Breast epithelium (tissue), 4 donors: ENCODE data around the gene PRRC2C. TPM values are rescaled to one million over a fixed set of nuclear protein-coding genes. Genes with fewer than 3 reads are reported as not detected.
"Not testable (repeated sequence)": the region's sequence is repeated elsewhere in the genome, so short reads cannot be mapped to it uniquely, and the experiment has no call there.

ENCODE experiments used
- DNase-seq, 2 donors: peaks; one replicate each; pipeline ENCODE4 v3.0.0-alpha.2; 2019; ENCODE audit warnings: low spot score in 2 of 2
- H3K27ac ChIP-seq, 2 donors: fragments of 200-600 bp; sonication (generic) in 1 of 2; one replicate each; pipeline ENCODE4 v1.5.1; 2016 to 2019; ENCODE audit warnings: mild to moderate bottlenecking in 1 of 2
- H3K27me3 ChIP-seq, 2 donors: fragments of 200-600 bp; sonication (generic) in 1 of 2; one replicate each; pipeline versions ENCODE4 v1.5.1 to v1.6.0; 2017 to 2019; ENCODE audit warnings: control low read depth in 1 of 2, mild to moderate bottlenecking in 1 of 2
- H3K36me3 ChIP-seq: fragments of 200-600 bp; one replicate; pipeline ENCODE4 v1.5.1; 2019
- H3K4me1 ChIP-seq, 2 donors: fragments of 200-600 bp; sonication (generic); one replicate each; pipeline ENCODE4 v1.5.1; 2016 to 2019; ENCODE audit warnings: control low read depth in 1 of 2
- H3K4me3 ChIP-seq, 3 donors: fragments of 200-600 bp; sonication (generic); 1 replicate in 2 of 3; 2 replicates in 1 of 3; pipeline ENCODE4 v1.5.1; 2016 to 2019; ENCODE audit warnings: mild to moderate bottlenecking in 3 of 3, moderate library complexity in 2 of 3
- H3K9me3 ChIP-seq, 2 donors: fragments of 200-600 bp; sonication (generic) in 1 of 2; one replicate each; pipeline ENCODE4 v1.5.1; 2016 to 2019; ENCODE audit warnings: control low read depth in 1 of 2
- CTCF ChIP-seq, 3 donors: fragments of 450-650 bp; IDR thresholded peaks; one replicate each; pipeline ENCODE4 v1.5.1; 2016 to 2017; ENCODE audit warnings: antibody characterized with exemption in 3 of 3, mild to moderate bottlenecking in 3 of 3, moderate library complexity in 3 of 3
- POLR2A ChIP-seq: fragments of 450-650 bp; IDR thresholded peaks from one replicate; pipeline ENCODE4 v1.6.1; 2016; ENCODE audit warnings: antibody characterized with exemption, mild to moderate bottlenecking, moderate library complexity
- POLR2AphosphoS5 ChIP-seq, 3 donors: sonication (generic); formaldehyde crosslinking; IDR thresholded peaks; one replicate each; pipeline ENCODE4 v1.6.1; 2017; ENCODE audit warnings: antibody characterized with exemption in 3 of 3
- intact Hi-C: fragments of 100-400 bp; cut with DNase I; formaldehyde crosslinking; loops from one replicate; pipeline ENCODE4 v1.15.1; 2023; ENCODE audit warnings: low total_unique reads
- total RNA-seq, 3 donors: library from RNA; depleted of rRNA; stranded (reverse); fragments of >200 nt; gene quantifications; one replicate each; pipeline ENCODE4 v1.1.0, GENCODE V29; 2016

PRRC2C gene
- total RNA-seq = 100 to 1,000 TPM in 1 of 3 donors, 10 to 100 TPM in 2; 91.1 to 126 (median 96.0) TPM

GRCh38 chr1:171485375-171486047 is at the start of gene PRRC2C:
PRRC2C (plus strand) TSS chr1:171485530; CDS start chr1:171512089, 26,559 bp downstream.
- TF ChIP-seq POLR2AphosphoS5 (IDR thresholded peaks at IDR 0.05) = peak; percentile 88 to 98 (median 94)
- peak in 2 of 3 donors; percentile 9 to 39 for TF ChIP-seq CTCF (IDR thresholded peaks at IDR 0.05)
- peak; percentile 76 for TF ChIP-seq POLR2A
- intact Hi-C loops = no loop called here
- Histone ChIP-seq H3K27me3 (no peaks in the 10 kb centered on the region), H3K9me3 (no peaks in the 10 kb centered on the region), H3K4me1 (peaks cover 0 to 4% of the 10 kb centered on the region in 2 donors), H3K36me3 (no peaks in the 10 kb centered on the region), H3K4me3 (peak within 1 kb of the TSS; percentile 71 to 97 (median 96)), H3K27ac (peak within 1 kb of the TSS; percentile 99 to 100)
- DNase-seq = peak; percentile 96 to 98

GRCh38 chr1:171438441-171438840 is 46.9 kb upstream of the PRRC2C start:
- Histone ChIP-seq H3K9me3 (no peaks in the 10 kb centered on the region), H3K27ac (no peak overlapping the region), H3K4me1 (peaks cover 0 to 3% of the 10 kb centered on the region in 2 donors), H3K36me3 (no peaks in the 10 kb centered on the region), H3K27me3 (no peaks in the 10 kb centered on the region), H3K4me3 (no peak overlapping the region)
- DNase-seq = no peak
- intact Hi-C loops = no loop called here
- TF ChIP-seq CTCF (IDR thresholded peaks at IDR 0.05) (no peak), POLR2A (no peak), POLR2AphosphoS5 (IDR thresholded peaks at IDR 0.05) (no peak)

GRCh38 chr1:171440201-171440600 is 45.1 kb upstream of the PRRC2C start:
- H3K9me3 ChIP-seq, H3K27me3 ChIP-seq, H3K4me3 ChIP-seq, intact Hi-C loops, H3K36me3 ChIP-seq, H3K4me1 ChIP-seq, H3K27ac ChIP-seq, DNase-seq: not testable (repeated sequence)

- H3K4me1 ChIP-seq, H3K36me3 ChIP-seq, H3K27me3 ChIP-seq, intact Hi-C loops, H3K9me3 ChIP-seq, DNase-seq, H3K4me3 ChIP-seq, H3K27ac ChIP-seq: not testable (repeated sequence)
Observed at GRCh38 chr1:171441278-171441895, 43.9 kb upstream of the PRRC2C start.

- H3K9me3 ChIP-seq = no peaks in the 10 kb centered on the region
- H3K36me3 ChIP-seq = no peaks in the 10 kb centered on the region
- no peak overlapping the region for H3K4me3 ChIP-seq
- intact Hi-C loops = no loop called here
- TF ChIP-seq POLR2AphosphoS5 (IDR thresholded peaks at IDR 0.05) (no peak), CTCF (IDR thresholded peaks at IDR 0.05) (no peak), POLR2A (no peak)
- no peaks in the 10 kb centered on the region for H3K4me1 ChIP-seq
- no peaks in the 10 kb centered on the region for H3K27me3 ChIP-seq
- no peak for DNase-seq
- no peak overlapping the region for H3K27ac ChIP-seq
Observed at GRCh38 chr1:171446386-171446785, 38.9 kb upstream of the PRRC2C start.

GRCh38 chr1:171455967-171456366 is 29.4 kb upstream of the PRRC2C start:
- Histone ChIP-seq H3K27me3 (no peaks in the 10 kb centered on the region), H3K36me3 (no peaks in the 10 kb centered on the region), H3K4me1 (no peaks in the 10 kb centered on the region), H3K27ac (no peak overlapping the region), H3K9me3 (no peaks in the 10 kb centered on the region), H3K4me3 (no peak overlapping the region)
- TF ChIP-seq POLR2AphosphoS5 (IDR thresholded peaks at IDR 0.05) = no peak
- no peak for TF ChIP-seq POLR2A
- TF ChIP-seq CTCF (IDR thresholded peaks at IDR 0.05) = no peak
- no peak for DNase-seq
- intact Hi-C loops = no loop called here
